Activated naive CD8-positive, alpha-beta T cell treated with anti-CD3 and anti-CD28 coated beads, Interleukin-2, amount 50 U/mL, for 24 hours (primary cell): ENCODE measurements around the gene KRTAP5-1.

Experiments used
- ATAC-seq: fragments of 150-1000 bp; cut with Tn5 transposase; one replicate; pipeline ENCODE4 v1.10.0; 2021
- DNase-seq: peaks from one replicate; pipeline ENCODE4 v3.0.0; 2021
- H3K27ac Mint-ChIP-seq: one replicate; pipeline ENCODE4 v1.8.0; 2021; ENCODE audit warnings: mild to moderate bottlenecking, mixed read lengths
- H3K27me3 Mint-ChIP-seq: one replicate; pipeline ENCODE4 v1.8.0; 2021; ENCODE audit warnings: mixed read lengths
- H3K36me3 Mint-ChIP-seq: one replicate; pipeline ENCODE4 v1.8.0; 2021; ENCODE audit warnings: low read depth, mixed read lengths
- H3K4me1 Mint-ChIP-seq: one replicate; pipeline ENCODE4 v1.8.0; 2021; ENCODE audit warnings: mixed read lengths
- H3K4me3 Mint-ChIP-seq: one replicate; pipeline ENCODE4 v1.8.0; 2021; ENCODE audit warnings: mild to moderate bottlenecking, moderate library complexity, mixed read lengths
- H3K9me3 Mint-ChIP-seq: one replicate; pipeline ENCODE4 v1.8.0; 2021; ENCODE audit warnings: mixed read lengths

Gene KRTAP5-1

GRCh38 chr11:1553808-1554594 is 31.1 kb downstream of the KRTAP5-1 start:
- Mint-ChIP-seq H3K27me3 (peaks cover 16% of the 10 kb centered on the region), H3K27ac (no peak overlapping the region), H3K9me3 (no peaks in the 10 kb centered on the region), H3K4me3 (no peak overlapping the region), H3K36me3 (no peaks in the 10 kb centered on the region), H3K4me1 (no peaks in the 10 kb centered on the region)
- no peak for DNase-seq
- ATAC-seq: no peak

GRCh38 chr11:1549338-1550330 is 35.4 kb downstream of the KRTAP5-1 start:
- DNase-seq (no peak), ATAC-seq (peak; percentile 36)
- Mint-ChIP-seq H3K4me1 (peaks cover 1% of the 10 kb centered on the region), H3K27me3 (peaks cover 39% of the 10 kb centered on the region), H3K36me3 (no peaks in the 10 kb centered on the region), H3K27ac (no peak overlapping the region), H3K9me3 (no peaks in the 10 kb centered on the region), H3K4me3 (no peak overlapping the region)

- Mint-ChIP-seq H3K27ac (no peak overlapping the region), H3K9me3 (no peaks in the 10 kb centered on the region), H3K4me1 (peaks cover 1% of the 10 kb centered on the region), H3K27me3 (peaks cover 39% of the 10 kb centered on the region), H3K4me3 (no peak overlapping the region), H3K36me3 (no peaks in the 10 kb centered on the region)
- DNase-seq (no peak), ATAC-seq (no peak)
Observed at GRCh38 chr11:1548221-1549070, 36.6 kb downstream of the KRTAP5-1 start.

GRCh38 chr11:1547467-1548098 is 37.5 kb downstream of the KRTAP5-1 start:
- peaks cover 1% of the 10 kb centered on the region for H3K4me1 Mint-ChIP-seq
- H3K36me3 Mint-ChIP-seq: no peaks in the 10 kb centered on the region
- no peaks in the 10 kb centered on the region for H3K9me3 Mint-ChIP-seq
- no peak overlapping the region for H3K4me3 Mint-ChIP-seq
- ATAC-seq (peak; percentile 34), DNase-seq (no peak)
- H3K27me3 Mint-ChIP-seq: peaks cover 36% of the 10 kb centered on the region
- no peak overlapping the region for H3K27ac Mint-ChIP-seq

GRCh38 chr11:1546536-1547466 is 38.3 kb downstream of the KRTAP5-1 start:
- H3K36me3 Mint-ChIP-seq: no peaks in the 10 kb centered on the region
- H3K27ac Mint-ChIP-seq: no peak overlapping the region
- ATAC-seq (peak; percentile 50), DNase-seq (peak; percentile 66)
- H3K4me1 Mint-ChIP-seq: peaks cover 1% of the 10 kb centered on the region
- H3K4me3 Mint-ChIP-seq: no peak overlapping the region
- no peaks in the 10 kb centered on the region for H3K9me3 Mint-ChIP-seq
- peaks cover 34% of the 10 kb centered on the region for H3K27me3 Mint-ChIP-seq

GRCh38 chr11:1546077-1546535 is 39.0 kb downstream of the KRTAP5-1 start:
- no peak overlapping the region for H3K4me3 Mint-ChIP-seq
- no peaks in the 10 kb centered on the region for H3K36me3 Mint-ChIP-seq
- DNase-seq (no peak), ATAC-seq (no peak)
- H3K27me3 Mint-ChIP-seq: peaks cover 35% of the 10 kb centered on the region
- H3K27ac Mint-ChIP-seq: no peak overlapping the region
- peaks cover 1% of the 10 kb centered on the region for H3K4me1 Mint-ChIP-seq
- H3K9me3 Mint-ChIP-seq: no peaks in the 10 kb centered on the region

- ATAC-seq: no peak
Observed at GRCh38 chr11:1545432-1545831, 39.7 kb downstream of the KRTAP5-1 start.

GRCh38 chr11:1544536-1544935 is 40.5 kb downstream of the KRTAP5-1 start:
- no peak for ATAC-seq
- Mint-ChIP-seq H3K27me3 (peaks cover 29% of the 10 kb centered on the region), H3K9me3 (no peaks in the 10 kb centered on the region), H3K4me3 (no peak overlapping the region), H3K36me3 (no peaks in the 10 kb centered on the region), H3K27ac (no peak overlapping the region), H3K4me1 (peaks cover 1% of the 10 kb centered on the region)
- DNase-seq: no peak

More at GRCh38 chr11:1545432-1545831, 39.7 kb downstream of the KRTAP5-1 start:
- no peak overlapping the region for H3K4me3 Mint-ChIP-seq
- DNase-seq: no peak
- no peaks in the 10 kb centered on the region for H3K36me3 Mint-ChIP-seq
- H3K27me3 Mint-ChIP-seq: peaks cover 35% of the 10 kb centered on the region
- no peak overlapping the region for H3K27ac Mint-ChIP-seq
- H3K4me1 Mint-ChIP-seq: peaks cover 1% of the 10 kb centered on the region
- no peaks in the 10 kb centered on the region for H3K9me3 Mint-ChIP-seq

- peaks cover 1% of the 10 kb centered on the region for H3K4me1 Mint-ChIP-seq
- DNase-seq: no peak
- H3K9me3 Mint-ChIP-seq: no peaks in the 10 kb centered on the region
- no peak overlapping the region for H3K27ac Mint-ChIP-seq
- H3K4me3 Mint-ChIP-seq: no peak overlapping the region
- peaks cover 24% of the 10 kb centered on the region for H3K27me3 Mint-ChIP-seq
- H3K36me3 Mint-ChIP-seq: no peaks in the 10 kb centered on the region
- no peak for ATAC-seq
Observed at GRCh38 chr11:1543606-1544263, 41.3 kb downstream of the KRTAP5-1 start.

- H3K4me1 Mint-ChIP-seq: peaks cover 1% of the 10 kb centered on the region
- ATAC-seq (no peak), DNase-seq (no peak)
- no peaks in the 10 kb centered on the region for H3K36me3 Mint-ChIP-seq
- H3K4me3 Mint-ChIP-seq: no peak overlapping the region
- peaks cover 13% of the 10 kb centered on the region for H3K27me3 Mint-ChIP-seq
- H3K9me3 Mint-ChIP-seq: no peaks in the 10 kb centered on the region
- no peak overlapping the region for H3K27ac Mint-ChIP-seq
Observed at GRCh38 chr11:1542267-1542666, 42.8 kb downstream of the KRTAP5-1 start.

GRCh38 chr11:1541474-1542204 is 43.4 kb downstream of the KRTAP5-1 start:
- Mint-ChIP-seq H3K4me1 (peaks cover 4% of the 10 kb centered on the region), H3K36me3 (no peaks in the 10 kb centered on the region), H3K27ac (no peak overlapping the region), H3K27me3 (peaks cover 13% of the 10 kb centered on the region), H3K4me3 (no peak overlapping the region), H3K9me3 (no peaks in the 10 kb centered on the region)
- DNase-seq (no peak), ATAC-seq (peak; percentile 18)

GRCh38 chr11:1540074-1540473 is 45.0 kb downstream of the KRTAP5-1 start:
- Mint-ChIP-seq H3K4me3 (no peak overlapping the region), H3K27ac (no peak overlapping the region), H3K27me3 (peaks cover 2% of the 10 kb centered on the region), H3K9me3 (no peaks in the 10 kb centered on the region), H3K4me1 (peaks cover 4% of the 10 kb centered on the region), H3K36me3 (no peaks in the 10 kb centered on the region)
- ATAC-seq (no peak), DNase-seq (no peak)
